ENCODE measurements around the gene PLEKHA5. TPM values are rescaled to one million over a fixed set of nuclear protein-coding genes. Genes with fewer than 3 reads are reported as not detected.

The PLEKHA5 gene
- total and polyA plus RNA-seq, 2 of the 4 experiments (the other 2 are of a cell fraction): 5.3 to 12.2 TPM

- H4K8ac ChIP-seq (ENCODE audit: low read depth in 2 of 2, low read length in 2 of 2): no peak overlapping the region
- H2BK5ac ChIP-seq (ENCODE audit: low read depth, low read length, poor library complexity, severe bottlenecking): no peak overlapping the region
- H3K9me3 ChIP-seq (ENCODE audit: control insufficient read depth, insufficient read depth, low read length): no peaks in the 10 kb centered on the region
- H3K36me3 ChIP-seq (ENCODE audit: control insufficient read depth, insufficient read depth, low read length): peaks cover 1% of the 10 kb centered on the region; the same call in 1 of the 2 replicates
- H3K23ac ChIP-seq (ENCODE audit: low read depth, low read length): 0 out of 2 replicates have a peak overlapping the region, but pooled peaks have one; percentile 59
- intact Hi-C loops (cut with micrococcal nuclease): no loop called here
- no peak overlapping the region for H3K14ac ChIP-seq (replicated peaks; ENCODE audit: low read depth, low read length)
- no peak overlapping the region for H3K56ac ChIP-seq (ENCODE audit: extremely low read depth, insufficient read depth, low read length)
- no peak overlapping the region for H2AK5ac ChIP-seq (ENCODE audit: low read depth, low read length)
- H3K4ac ChIP-seq (ENCODE audit: low read depth, low read length): no peak overlapping the region
- H2BK15ac ChIP-seq (ENCODE audit: low read depth, low read length): no peak overlapping the region
- BruUV-seq (replicated peaks): no TSS peak
- H2AK9ac ChIP-seq (replicated peaks; ENCODE audit: low read depth, low read length, poor library complexity): no peak overlapping the region
- no peak overlapping the region; the same call in 1 of the 2 replicates for H4K5ac ChIP-seq (ENCODE audit: low read depth, low read length)
- ATAC-seq (ENCODE audit: low read depth) (peak; percentile 46), DNase-seq (no peak)
- peaks cover 7% of the 10 kb centered on the region; the same call in 1 of the 2 replicates for H4K20me1 ChIP-seq (ENCODE audit: insufficient read depth, low read length)
- no peak overlapping the region for H2BK120ac ChIP-seq (ENCODE audit: low read depth, low read length)
- H2BK20ac ChIP-seq (ENCODE audit: low read depth, low read length): no peak overlapping the region
- H3K9ac ChIP-seq (ENCODE audit: low read depth, low read length): no peak overlapping the region
- CTCF ChIA-PET: no interaction called here
- in situ Hi-C loops (cut with MboI; ENCODE audit: low sequenced_read_pairs): no loop called here
- H3K79me1 ChIP-seq (ENCODE audit: low read depth in 1 of 2, low read length in 2 of 2): peaks cover 15 to 31% of the 10 kb centered on the region in 2 experiments
- POLR2A ChIA-PET (ENCODE audit: unreplicated experiment): interaction anchor here (0.5 kb wide), 1 partner anchor 417 kb away, joined by 11 read pairs; no protein-coding TSS in a partner anchor
- no peak overlapping the region for H2AFZ ChIP-seq (replicated peaks; ENCODE audit: low read length, poor library complexity)
- no peak for TF ChIP-seq MAZ (IDR thresholded peaks at IDR 0.05; ENCODE audit: borderline replicate concordance, low read depth, low read length)
- no peak for TF ChIP-seq FOS (IDR thresholded peaks at IDR 0.05; ENCODE audit: low read depth, low read length)
- no peak for TF ChIP-seq SMC3 (IDR thresholded peaks at IDR 0.05; ENCODE audit: low read depth, low read length)
- TF ChIP-seq POLR2A (IDR thresholded peaks at IDR 0.05; ENCODE audit: low read depth, low read length): no peak
- no peak for TF ChIP-seq NFE2L2 (IDR thresholded peaks at IDR 0.05; ENCODE audit: low read depth, low read length)
- no peak for TF ChIP-seq BHLHE40 (IDR thresholded peaks at IDR 0.05; ENCODE audit: low read depth, low read length)
- TF ChIP-seq RCOR1 (IDR thresholded peaks at IDR 0.05; ENCODE audit: insufficient replicate concordance, low read length): no peak
- TF ChIP-seq CEBPB (IDR thresholded peaks at IDR 0.05; ENCODE audit: low read depth, low read length): no peak
- no peak for TF ChIP-seq RFX5 (IDR thresholded peaks at IDR 0.05; ENCODE audit: low read depth, low read length)
- no peak for TF ChIP-seq MAFK (IDR thresholded peaks at IDR 0.05; ENCODE audit: low read depth, low read length)
- TF ChIP-seq CHD1 (IDR thresholded peaks at IDR 0.05; ENCODE audit: low read depth, low read length): no peak
- no peak for TF ChIP-seq RAD21 (IDR thresholded peaks at IDR 0.05; ENCODE audit: low read length)
- TF ChIP-seq CTCF (conservative IDR thresholded peaks at IDR 0.05; ENCODE audit: low read depth, low read length): no peak
- no peak for TF ChIP-seq USF2 (IDR thresholded peaks at IDR 0.05; ENCODE audit: low read depth, low read length)
- no peak for TF ChIP-seq ELK1 (IDR thresholded peaks at IDR 0.05; ENCODE audit: borderline replicate concordance, low read depth, low read length)
- TF ChIP-seq MXI1 (IDR thresholded peaks at IDR 0.05; ENCODE audit: borderline replicate concordance, low read depth, low read length): no peak
- H3K4me2 ChIP-seq (ENCODE audit: low read depth, low read length): no peak overlapping the region
- H4K91ac ChIP-seq (ENCODE audit: insufficient read depth, low read depth, low read length): no peak overlapping the region
- H3K27me3 ChIP-seq (ENCODE audit: control insufficient read depth, insufficient read depth, low read length): no peaks in the 10 kb centered on the region
- no CpG with 5 or more reads among the region's 2 CpGs for WGBS, 2 experiments (ENCODE audit: extremely low coverage in 2 of 2, insufficient read length in 1 of 2)
- no peak overlapping the region for H3K4me3 ChIP-seq (ENCODE audit: insufficient read depth, low read depth, low read length)
- dilution Hi-C loops (cut with HindIII; ENCODE audit: low sequenced_read_pairs, unreplicated experiment): no loop called here
- H3K27ac ChIP-seq (ENCODE audit: insufficient read depth, low read length): no peak overlapping the region
- H3K4me1 ChIP-seq (ENCODE audit: control insufficient read depth, insufficient read depth, low read length): peaks cover 5% of the 10 kb centered on the region
- peaks cover 2% of the 10 kb centered on the region; the same call in 1 of the 2 replicates for H3K9me1 ChIP-seq (ENCODE audit: insufficient read depth, low read length)
- 0 out of 2 replicates have a peak overlapping the region, but pooled peaks have one; percentile 33 for H3K18ac ChIP-seq (ENCODE audit: low read depth, low read length)
Observed at GRCh38 chr12:19171731-19172130, 42.2 kb downstream of the PLEKHA5 start.

Data from IMR-90 (cell line).